ENCODE data around the gene ERVV-1. TPM values are rescaled to one million over a fixed set of nuclear protein-coding genes. Genes with fewer than 3 reads are reported as not detected.

Gene ERVV-1
- total RNA-seq (2022; extraction: Qiagen RNA extraction): 0.05 TPM in 1 of 5 replicates, not detected in the others

DNA sequence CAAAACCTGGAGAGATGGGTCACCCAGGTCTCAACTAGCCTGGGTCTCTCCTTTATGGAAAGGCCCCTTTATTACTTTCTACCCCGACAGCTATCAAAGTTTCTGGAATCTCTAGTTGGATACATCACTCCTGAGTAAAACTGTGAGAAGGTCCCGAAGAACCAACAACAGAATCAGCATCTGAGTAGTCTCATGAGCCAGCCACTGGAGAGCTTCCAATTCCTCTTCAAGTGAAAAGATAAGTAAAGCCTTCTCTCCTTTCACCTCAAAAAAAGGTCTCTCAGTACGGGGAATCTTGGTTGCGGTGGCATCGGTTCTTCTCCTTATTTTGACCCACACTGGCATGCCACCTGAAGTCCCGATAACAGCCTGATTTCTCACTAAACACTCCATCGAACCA, at the start of gene ERVV-1:
Gene ERVV-1, plus strand, starts transcription at position 301 of the 400 bp plus-strand sequence. CDS start 170 bp downstream, outside the sequence.

Other genes with a start within 250 kb of the ERVV-1 start
- gene ZNF600, start 227.1 kb upstream of the ERVV-1 start, total RNA-seq (2022; extraction: Qiagen RNA extraction): 0.14 to 0.26 TPM (median 0.18 TPM) in 5 replicates
- gene ZNF28, start 192.3 kb upstream of the ERVV-1 start, total RNA-seq (2022; extraction: Qiagen RNA extraction): 0.30 to 1.3 TPM (median 1.1 TPM) in 5 replicates
- 0.49 to 0.75 TPM (median 0.61 TPM) in 5 replicates for gene ZNF468, start 156.3 kb upstream of the ERVV-1 start, total RNA-seq (2022; extraction: Qiagen RNA extraction)
- not detected in 5 replicates for gene ZNF320, start 116.3 kb upstream of the ERVV-1 start, total RNA-seq (2022; extraction: Qiagen RNA extraction)
- gene ZNF888, start 90.5 kb upstream of the ERVV-1 start, total RNA-seq (2022; extraction: Qiagen RNA extraction): not detected in 5 replicates
- 0.05 to 0.15 TPM (median 0.06 TPM) in 3 of 5 replicates, not detected in the others for gene ZNF816, start 51.0 kb upstream of the ERVV-1 start, total RNA-seq (2022; extraction: Qiagen RNA extraction)
- not detected in 5 replicates for gene ERVV-2, start 30.8 kb downstream of the ERVV-1 start, total RNA-seq (2022; extraction: Qiagen RNA extraction)
- 7.6 to 8.9 TPM (median 8.7 TPM) in 5 replicates for gene ZNF160, start 89.5 kb downstream of the ERVV-1 start, total RNA-seq (2022; extraction: Qiagen RNA extraction)
- not detected in 5 replicates for gene ZNF415, start 119.0 kb downstream of the ERVV-1 start, total RNA-seq (2022; extraction: Qiagen RNA extraction)
- gene ZNF347, start 145.1 kb downstream of the ERVV-1 start, total RNA-seq (2022; extraction: Qiagen RNA extraction): not detected in 5 replicates
- gene ZNF665, start 179.4 kb downstream of the ERVV-1 start, total RNA-seq (2022; extraction: Qiagen RNA extraction): not detected in 5 replicates
- not detected in 5 replicates for gene ZNF677, start 241.0 kb downstream of the ERVV-1 start, total RNA-seq (2022; extraction: Qiagen RNA extraction)
- not detected in 5 replicates for gene VN1R2, start 244.4 kb downstream of the ERVV-1 start, total RNA-seq (2022; extraction: Qiagen RNA extraction)